Brain microvascular endothelial cell (primary cell): ENCODE data around the gene FBN1.

Source experiments
- DNase-seq: peaks from one replicate; pipeline ENCODE4 v3.0.0-alpha.2; 2020
- H3K27ac ChIP-seq: fragments of 250-450 bp; sonication (Bioruptor Pico); 2 replicates; pipeline ENCODE4 v1.5.1; 2020; ENCODE audit warnings: mild to moderate bottlenecking, moderate library complexity
- H3K27me3 ChIP-seq: fragments of 250-450 bp; sonication (Bioruptor Pico); replicated peaks from 2 replicates; pipeline ENCODE4 v1.5.1; 2020; ENCODE audit warnings: mild to moderate bottlenecking
- H3K36me3 ChIP-seq: fragments of 250-450 bp; sonication (Bioruptor Pico); replicated peaks from 2 replicates; pipeline ENCODE4 v1.5.1; 2020; ENCODE audit warnings: mild to moderate bottlenecking
- H3K4me3 ChIP-seq: 2 replicates; pipeline ENCODE4 v1.5.1; 2011; ENCODE audit warnings: low read depth, mild to moderate bottlenecking, control low read depth, low read length, moderate library complexity
- CTCF ChIP-seq: IDR thresholded peaks from 2 replicates; pipeline ENCODE4 v1.5.1; 2011; ENCODE audit warnings: low read depth, mild to moderate bottlenecking, moderate library complexity, low read length, control low read depth, inconsistent platforms; ENCODE audit errors: missing control alignments
- in situ Hi-C: cut with HindIII; loops from 2 replicates; pipeline ENCODE4 v1.10.0; 2017; ENCODE audit warnings: low sequenced_read_pairs, low pct_ligation_motif_present

Gene FBN1

GRCh38 chr15:48414015-48414414, 231.5 kb downstream of the FBN1 start:
- H3K4me3 ChIP-seq = no peak overlapping the region
- no peak for TF ChIP-seq CTCF
- no peaks in the 10 kb centered on the region for H3K27me3 ChIP-seq
- in situ Hi-C loops = no loop called here
- no peak for DNase-seq
- peaks cover 94% of the 10 kb centered on the region for H3K36me3 ChIP-seq
- H3K27ac ChIP-seq = peak overlapping the region; percentile 55

- H3K27ac ChIP-seq = peak overlapping the region; percentile 55
- no peak overlapping the region for H3K4me3 ChIP-seq
- H3K27me3 ChIP-seq = no peaks in the 10 kb centered on the region
- DNase-seq = no peak
- no peak for TF ChIP-seq CTCF
- peaks cover 90% of the 10 kb centered on the region for H3K36me3 ChIP-seq
- in situ Hi-C loops = no loop called here
Measured at GRCh38 chr15:48413304-48413703, 232.2 kb downstream of the FBN1 start.

- Histone ChIP-seq H3K4me3 (no peak overlapping the region), H3K36me3 (peaks cover 85% of the 10 kb centered on the region)
Measured at GRCh38 chr15:48411971-48412591, 233.4 kb downstream of the FBN1 start.

GRCh38 chr15:48409623-48410022, 235.9 kb downstream of the FBN1 start:
- no peak overlapping the region for H3K4me3 ChIP-seq
- no peak for TF ChIP-seq CTCF
- no peak overlapping the region for H3K27ac ChIP-seq
- in situ Hi-C loops = no loop called here
- no peak for DNase-seq
- no peaks in the 10 kb centered on the region for H3K27me3 ChIP-seq
- peaks cover 68% of the 10 kb centered on the region for H3K36me3 ChIP-seq

More at GRCh38 chr15:48411971-48412591, 233.4 kb downstream of the FBN1 start:
- in situ Hi-C loops = no loop called here
- Histone ChIP-seq H3K27me3 (no peaks in the 10 kb centered on the region), H3K27ac (peak overlapping the region; percentile 55)
- no peak for TF ChIP-seq CTCF
- DNase-seq = no peak

- Histone ChIP-seq H3K36me3 (peaks cover 55% of the 10 kb centered on the region), H3K4me3 (no peak overlapping the region), H3K27ac (no peak overlapping the region), H3K27me3 (no peaks in the 10 kb centered on the region)
- no peak for DNase-seq
- no peak for TF ChIP-seq CTCF
- in situ Hi-C loops = no loop called here
Measured at GRCh38 chr15:48408327-48408726, 237.2 kb downstream of the FBN1 start.

GRCh38 chr15:48407646-48408045, 237.9 kb downstream of the FBN1 start:
- H3K27ac ChIP-seq = no peak overlapping the region
- DNase-seq = no peak
- H3K4me3 ChIP-seq = no peak overlapping the region
- TF ChIP-seq CTCF = no peak
- H3K27me3 ChIP-seq = no peaks in the 10 kb centered on the region
- H3K36me3 ChIP-seq = peaks cover 48% of the 10 kb centered on the region
- in situ Hi-C loops = no loop called here
